Stimulated activated effector memory CD8-positive, alpha-beta T cell treated with anti-CD3 and anti-CD28 coated beads, Interleukin-12 subunit alpha, Interleukin-12 subunit beta, amount 100 ng/mL, for 72 hours (primary cell): ENCODE results near the gene HJV.

ENCODE experiments used
- ATAC-seq: fragments of 150-1000 bp; cut with Tn5 transposase; 2 replicates; pipeline ENCODE4 v1.10.0; 2021
- DNase-seq, 2 donors: peaks; one replicate each; pipeline ENCODE4 v3.0.0; 2021 to 2022; ENCODE audit warnings: low spot score in 2 of 2
- H3K27ac Mint-ChIP-seq: one replicate; pipeline ENCODE4 v1.8.0; 2022; ENCODE audit warnings: mild to moderate bottlenecking, mixed read lengths
- H3K36me3 Mint-ChIP-seq: one replicate; pipeline ENCODE4 v1.8.0; 2022; ENCODE audit warnings: mild to moderate bottlenecking, mixed read lengths
- H3K4me1 Mint-ChIP-seq: one replicate; pipeline ENCODE4 v1.8.0; 2022; ENCODE audit warnings: mixed read lengths
- H3K4me3 Mint-ChIP-seq: one replicate; pipeline ENCODE4 v1.8.0; 2022; ENCODE audit warnings: mild to moderate bottlenecking, mixed read lengths
- H3K9me3 Mint-ChIP-seq: one replicate; pipeline ENCODE4 v1.8.0; 2022; ENCODE audit warnings: mixed read lengths

HJV gene

GRCh38 chr1:145977016-145977415 is 44.5 kb downstream of the HJV start:
- DNase-seq, result no peak
- no peak for ATAC-seq
- peaks cover 10% of the 10 kb centered on the region for H3K36me3 Mint-ChIP-seq
- peaks cover 9% of the 10 kb centered on the region for H3K4me1 Mint-ChIP-seq
- no peak overlapping the region for H3K27ac Mint-ChIP-seq
- no peaks in the 10 kb centered on the region for H3K9me3 Mint-ChIP-seq
- H3K4me3 Mint-ChIP-seq, result no peak overlapping the region

GRCh38 chr1:145975216-145975615 is 46.3 kb downstream of the HJV start:
- H3K9me3 Mint-ChIP-seq, result no peaks in the 10 kb centered on the region
- H3K4me1 Mint-ChIP-seq, result peaks cover 5% of the 10 kb centered on the region
- H3K4me3 Mint-ChIP-seq, result no peak overlapping the region
- peak overlapping the region; percentile 21 for H3K27ac Mint-ChIP-seq
- DNase-seq (no peak), ATAC-seq (no peak)
- H3K36me3 Mint-ChIP-seq, result peaks cover 15% of the 10 kb centered on the region

GRCh38 chr1:145974721-145975120 is 46.8 kb downstream of the HJV start:
- ATAC-seq (no peak), DNase-seq (no peak)
- no peaks in the 10 kb centered on the region for H3K9me3 Mint-ChIP-seq
- peaks cover 5% of the 10 kb centered on the region for H3K4me1 Mint-ChIP-seq
- H3K36me3 Mint-ChIP-seq, result peaks cover 15% of the 10 kb centered on the region
- H3K27ac Mint-ChIP-seq, result peak overlapping the region; percentile 21
- H3K4me3 Mint-ChIP-seq, result no peak overlapping the region

GRCh38 chr1:145972580-145972979 is 49.0 kb downstream of the HJV start:
- ATAC-seq (no peak), DNase-seq (no peak)
- no peaks in the 10 kb centered on the region for H3K9me3 Mint-ChIP-seq
- H3K4me1 Mint-ChIP-seq, result peaks cover 5% of the 10 kb centered on the region
- H3K36me3 Mint-ChIP-seq, result peaks cover 13% of the 10 kb centered on the region
- H3K4me3 Mint-ChIP-seq, result no peak overlapping the region
- peak overlapping the region; percentile 17 for H3K27ac Mint-ChIP-seq
